Lower leg skin (tissue), 4 donors: ENCODE measurements around the gene PNPO. TPM values are rescaled to one million over a fixed set of nuclear protein-coding genes. Genes with fewer than 3 reads are reported as not detected.

Experiments
- DNase-seq, 2 donors: peaks; one replicate each; pipeline ENCODE4 v3.0.0-alpha.2; 2019; ENCODE audit warnings: low spot score in 2 of 2
- H3K4me3 ChIP-seq: fragments of 200-600 bp; sonication (generic); 2 replicates; pipeline ENCODE4 v1.5.1; 2017; ENCODE audit warnings: mild to moderate bottlenecking, low read depth; ENCODE audit not compliant: poor library complexity, severe bottlenecking
- POLR2A ChIP-seq, 2 donors: fragments of 450-650 bp; IDR thresholded peaks; one replicate each; pipeline ENCODE4 v1.6.1; 2016 to 2017; ENCODE audit warnings: antibody characterized with exemption in 2 of 2, mild to moderate bottlenecking in 1 of 2, moderate library complexity in 1 of 2
- WGBS, 2 donors: methylation state at CpG; one replicate each; pipeline ENCODE4 v1.1.5; 2018; 5-methylcytosine and 5-hydroxymethylcytosine counted together
- intact Hi-C: fragments of 100-400 bp; cut with DNase I; formaldehyde crosslinking; loops from one replicate; pipeline ENCODE4 v1.15.0; 2023; ENCODE audit warnings: low total_unique reads
- total RNA-seq, 4 donors: library from RNA; depleted of rRNA; stranded (reverse); fragments of >200 nt; gene quantifications; one replicate each; pipeline ENCODE4 v1.1.0, GENCODE V29; 2016
- TF ChIP-seq, protein P1 (sequence below), 3 donors: fragments of 450-650 bp; IDR thresholded peaks; one replicate each; pipeline ENCODE4 v1.5.1; 2016; ENCODE audit warnings: antibody characterized with exemption in 3 of 3, mild to moderate bottlenecking in 3 of 3, moderate library complexity in 2 of 3

PNPO gene
- total RNA-seq, 4 donors from 2014 or later, result 20.2 to 36.8 (median 30.3) TPM

DNA sequence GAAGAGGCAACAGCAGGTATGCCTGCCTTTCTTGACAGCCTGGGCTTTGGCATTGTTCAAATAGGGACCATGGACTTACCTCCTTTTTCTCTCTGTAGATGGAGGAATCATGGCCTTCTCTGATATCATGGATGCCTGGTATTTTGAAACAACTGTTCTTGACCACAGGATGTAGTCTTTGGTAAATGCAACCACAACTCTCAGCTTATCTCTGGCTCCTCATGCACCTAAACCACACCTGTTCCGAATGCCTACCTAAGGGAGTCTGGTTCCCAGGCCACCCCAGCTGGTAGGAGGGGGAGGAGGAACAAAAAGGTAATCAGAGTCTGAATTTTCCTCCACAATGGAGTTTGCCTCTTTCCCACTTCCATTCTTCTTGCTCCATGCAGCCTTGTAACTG lies 48.3 kb downstream of the PNPO start:
- DNase-seq, result no peak
- H3K4me3 ChIP-seq, result no peak overlapping the region
- TF ChIP-seq, protein P1, sequence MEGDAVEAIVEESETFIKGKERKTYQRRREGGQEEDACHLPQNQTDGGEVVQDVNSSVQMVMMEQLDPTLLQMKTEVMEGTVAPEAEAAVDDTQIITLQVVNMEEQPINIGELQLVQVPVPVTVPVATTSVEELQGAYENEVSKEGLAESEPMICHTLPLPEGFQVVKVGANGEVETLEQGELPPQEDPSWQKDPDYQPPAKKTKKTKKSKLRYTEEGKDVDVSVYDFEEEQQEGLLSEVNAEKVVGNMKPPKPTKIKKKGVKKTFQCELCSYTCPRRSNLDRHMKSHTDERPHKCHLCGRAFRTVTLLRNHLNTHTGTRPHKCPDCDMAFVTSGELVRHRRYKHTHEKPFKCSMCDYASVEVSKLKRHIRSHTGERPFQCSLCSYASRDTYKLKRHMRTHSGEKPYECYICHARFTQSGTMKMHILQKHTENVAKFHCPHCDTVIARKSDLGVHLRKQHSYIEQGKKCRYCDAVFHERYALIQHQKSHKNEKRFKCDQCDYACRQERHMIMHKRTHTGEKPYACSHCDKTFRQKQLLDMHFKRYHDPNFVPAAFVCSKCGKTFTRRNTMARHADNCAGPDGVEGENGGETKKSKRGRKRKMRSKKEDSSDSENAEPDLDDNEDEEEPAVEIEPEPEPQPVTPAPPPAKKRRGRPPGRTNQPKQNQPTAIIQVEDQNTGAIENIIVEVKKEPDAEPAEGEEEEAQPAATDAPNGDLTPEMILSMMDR (IDR thresholded peaks at IDR 0.05), result no peak
- no peak for TF ChIP-seq POLR2A (IDR thresholded peaks at IDR 0.05)
- 85 to 100% methylated on average over 1 of the region's 1 CpG for WGBS, 2 donors
- intact Hi-C loops, result no loop called here

DNA sequence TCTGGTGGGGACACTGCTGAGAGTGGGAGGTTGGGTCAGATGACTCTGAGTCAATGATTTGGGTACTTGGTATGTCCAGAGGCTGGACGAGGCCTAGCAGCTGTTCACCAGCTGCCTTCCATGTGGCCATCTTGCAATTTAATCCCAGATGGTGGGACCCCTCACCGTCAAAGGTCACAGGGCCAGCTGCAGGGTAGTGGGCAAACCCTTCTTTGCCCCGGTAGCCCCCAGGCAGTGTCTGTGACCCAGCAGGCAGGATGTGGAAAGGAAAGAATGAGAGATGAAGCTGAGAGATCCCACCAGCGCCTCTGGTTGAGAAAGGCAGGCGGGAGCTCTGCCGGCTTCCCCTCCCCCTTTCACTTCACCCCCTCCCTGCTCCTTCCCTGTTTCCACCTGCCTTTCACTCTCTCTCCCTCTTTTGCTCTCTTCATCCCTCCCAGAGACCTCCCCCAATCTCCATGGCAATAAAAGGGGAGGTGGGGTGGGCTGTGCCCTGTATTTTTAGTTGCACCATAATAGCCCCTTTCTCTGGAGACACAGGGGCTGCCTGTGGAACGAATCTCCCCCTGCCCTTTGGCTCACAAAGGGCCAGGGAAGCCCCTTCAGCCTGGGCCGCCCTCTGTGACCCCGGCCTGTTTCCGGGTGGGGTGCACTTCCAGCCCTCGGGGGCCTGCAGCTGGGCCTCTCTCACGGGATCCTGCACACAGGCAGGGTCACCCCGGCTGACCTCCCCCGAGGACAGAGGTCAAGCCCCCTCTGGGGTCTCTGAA lies 49.8 kb downstream of the PNPO start:
- TF ChIP-seq, protein P1 (IDR thresholded peaks at IDR 0.05), result no peak
- no peak for TF ChIP-seq POLR2A (IDR thresholded peaks at IDR 0.05)
- DNase-seq, result no peak
- intact Hi-C loops, result no loop called here
- 52 to 55% methylated on average over 14 of the region's 14 CpGs for WGBS, 2 donors
- no peak overlapping the region for H3K4me3 ChIP-seq

DNA sequence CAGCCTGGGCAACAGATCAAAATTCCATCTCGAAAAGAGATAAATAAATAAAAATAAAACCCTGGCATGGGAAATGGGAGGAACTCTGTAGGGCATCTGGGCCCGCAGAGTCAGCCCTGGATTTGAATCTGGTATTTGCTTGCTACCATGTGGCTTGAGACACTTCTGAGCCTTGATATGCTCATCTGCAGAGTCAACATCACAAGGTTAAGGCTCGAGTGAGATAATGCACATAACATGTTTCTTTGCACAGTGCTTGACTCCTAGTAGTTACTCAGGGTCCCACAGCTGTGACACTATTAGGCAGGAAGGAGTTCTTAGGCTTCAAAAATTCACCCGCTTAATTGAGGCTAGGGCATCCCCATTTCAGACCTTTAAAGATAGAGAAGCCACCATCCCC lies 50.8 kb downstream of the PNPO start:
- intact Hi-C loops, result no loop called here
- H3K4me3 ChIP-seq, result no peak overlapping the region
- TF ChIP-seq POLR2A (IDR thresholded peaks at IDR 0.05), result no peak
- TF ChIP-seq, protein P1 (IDR thresholded peaks at IDR 0.05), result no peak
- WGBS, 2 donors, result 75 to 76% methylated on average over 4 of the region's 4 CpGs
- DNase-seq, result no peak

DNA sequence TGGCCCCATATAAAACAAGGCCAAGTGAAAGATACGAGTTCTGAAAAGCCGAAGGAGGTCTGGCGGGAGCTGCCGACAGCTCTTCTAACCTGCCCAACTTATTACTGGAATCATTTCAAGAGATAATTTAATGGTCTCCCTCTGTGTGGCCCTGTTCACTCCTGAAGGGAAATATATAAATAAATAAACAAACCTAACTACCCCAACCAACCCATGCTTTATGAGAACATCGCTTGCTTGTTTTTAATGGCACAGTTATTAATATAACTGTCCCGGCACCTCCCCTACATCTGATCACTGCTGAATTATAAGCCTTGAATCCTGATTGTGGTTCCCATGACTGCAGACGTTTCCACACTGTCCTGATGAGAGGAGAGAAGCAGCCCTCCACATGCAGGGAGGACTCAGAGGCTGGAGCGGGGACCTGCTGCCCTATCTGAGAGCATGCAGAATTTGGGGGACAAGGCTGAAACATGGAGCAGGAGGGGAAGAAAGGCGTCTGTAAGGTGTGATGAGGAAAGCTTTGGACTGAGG lies 51.7 kb downstream of the PNPO start:
- TF ChIP-seq, protein P1 (IDR thresholded peaks at IDR 0.05), result no peak
- TF ChIP-seq POLR2A (IDR thresholded peaks at IDR 0.05), result no peak
- intact Hi-C loops, result no loop called here
- no peak overlapping the region for H3K4me3 ChIP-seq
- no peak for DNase-seq
- WGBS, 2 donors, result 76 to 77% methylated on average over 9 of the region's 9 CpGs

DNA sequence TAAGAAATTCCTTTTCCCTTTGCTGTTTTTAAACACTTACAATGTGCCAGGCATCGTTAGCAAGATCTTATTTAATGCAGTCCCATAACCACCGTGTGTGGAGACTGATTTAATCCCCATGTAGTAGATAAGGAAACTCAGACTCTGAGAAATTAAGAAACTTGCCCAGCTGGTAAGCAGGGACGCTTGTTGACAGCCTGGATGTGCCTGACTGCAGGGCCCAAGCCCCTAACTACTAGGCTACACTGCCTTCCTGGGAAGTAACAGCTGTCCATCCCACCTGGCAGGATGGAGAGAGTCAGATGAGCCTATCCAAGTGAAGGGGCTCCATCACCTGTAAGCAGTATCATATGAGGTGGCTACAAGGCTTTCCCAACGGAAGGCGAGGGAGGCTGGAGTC lies 52.6 kb downstream of the PNPO start:
- intact Hi-C loops, result no loop called here
- 81 to 82% methylated on average over 5 of the region's 5 CpGs for WGBS, 2 donors
- no peak for DNase-seq
- TF ChIP-seq, protein P1 (IDR thresholded peaks at IDR 0.05), result no peak
- no peak for TF ChIP-seq POLR2A (IDR thresholded peaks at IDR 0.05)
- H3K4me3 ChIP-seq, result no peak overlapping the region
